Fibroblast of pulmonary artery (primary cell): ENCODE measurements around the gene PALLD.

Source experiments
- DNase-seq: peaks from one replicate; pipeline ENCODE4 v3.0.0-alpha.2; 2010; ENCODE audit warnings: low read depth
- H3K4me3 ChIP-seq: replicated peaks from 2 replicates; pipeline ENCODE4 v1.5.1; 2011; ENCODE audit warnings: low read depth, mild to moderate bottlenecking, control low read depth, low read length, moderate library complexity
- TF ChIP-seq, protein P1 (sequence below): IDR thresholded peaks from 2 replicates; pipeline ENCODE4 v1.5.1; 2011; ENCODE audit warnings: mild to moderate bottlenecking, control low read depth, low read length, inconsistent platforms; ENCODE audit errors: missing control alignments

Gene PALLD

DNA sequence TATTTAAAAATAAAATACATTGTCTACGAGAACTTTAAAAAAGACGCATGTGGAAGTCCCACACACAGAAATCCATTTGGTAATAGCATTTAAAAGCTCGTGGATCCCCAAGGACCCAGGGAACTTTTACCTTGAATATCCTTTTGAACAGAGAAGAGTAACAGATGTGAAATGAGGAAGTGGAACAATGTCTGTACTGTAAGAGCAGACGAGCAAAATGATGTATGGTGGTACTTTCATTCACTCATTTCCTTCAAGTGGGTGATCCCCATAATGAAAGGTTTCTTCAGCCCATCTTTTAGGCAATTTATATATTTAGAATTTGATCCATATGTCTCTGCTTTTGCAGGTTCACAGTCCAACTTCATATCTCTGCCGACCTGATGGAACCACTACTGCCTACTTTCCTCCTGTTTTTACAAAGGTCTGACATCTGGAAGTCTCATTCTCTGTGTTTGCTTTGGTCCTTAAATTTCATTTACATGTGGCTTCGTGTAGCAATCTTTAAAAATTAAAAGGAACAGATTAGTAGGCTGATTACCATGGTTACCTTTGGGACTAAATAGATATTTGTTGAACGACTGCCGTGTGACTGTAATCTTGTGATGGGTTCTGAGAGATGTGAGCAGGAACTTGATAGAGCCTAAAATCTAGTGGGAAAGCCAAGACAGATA, 188.4 kb downstream of the PALLD start:
- TF ChIP-seq, protein P1, sequence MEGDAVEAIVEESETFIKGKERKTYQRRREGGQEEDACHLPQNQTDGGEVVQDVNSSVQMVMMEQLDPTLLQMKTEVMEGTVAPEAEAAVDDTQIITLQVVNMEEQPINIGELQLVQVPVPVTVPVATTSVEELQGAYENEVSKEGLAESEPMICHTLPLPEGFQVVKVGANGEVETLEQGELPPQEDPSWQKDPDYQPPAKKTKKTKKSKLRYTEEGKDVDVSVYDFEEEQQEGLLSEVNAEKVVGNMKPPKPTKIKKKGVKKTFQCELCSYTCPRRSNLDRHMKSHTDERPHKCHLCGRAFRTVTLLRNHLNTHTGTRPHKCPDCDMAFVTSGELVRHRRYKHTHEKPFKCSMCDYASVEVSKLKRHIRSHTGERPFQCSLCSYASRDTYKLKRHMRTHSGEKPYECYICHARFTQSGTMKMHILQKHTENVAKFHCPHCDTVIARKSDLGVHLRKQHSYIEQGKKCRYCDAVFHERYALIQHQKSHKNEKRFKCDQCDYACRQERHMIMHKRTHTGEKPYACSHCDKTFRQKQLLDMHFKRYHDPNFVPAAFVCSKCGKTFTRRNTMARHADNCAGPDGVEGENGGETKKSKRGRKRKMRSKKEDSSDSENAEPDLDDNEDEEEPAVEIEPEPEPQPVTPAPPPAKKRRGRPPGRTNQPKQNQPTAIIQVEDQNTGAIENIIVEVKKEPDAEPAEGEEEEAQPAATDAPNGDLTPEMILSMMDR, result no peak
- no peak for DNase-seq
- H3K4me3 ChIP-seq, result no peak overlapping the region

- TF ChIP-seq, protein P1, result no peak
These were observed 191.7 kb downstream of the PALLD start for GRCh38 chr4:168688584-168688983.

GRCh38 chr4:168689791-168690190, 192.9 kb downstream of the PALLD start:
- no peak overlapping the region for H3K4me3 ChIP-seq
- DNase-seq, result no peak
- TF ChIP-seq, protein P1, result no peak

More at GRCh38 chr4:168688584-168688983, 191.7 kb downstream of the PALLD start:
- DNase-seq, result no peak
- H3K4me3 ChIP-seq, result no peak overlapping the region

GRCh38 chr4:168690199-168690598, 193.3 kb downstream of the PALLD start:
- DNase-seq, result no peak
- TF ChIP-seq, protein P1, result no peak
- no peak overlapping the region for H3K4me3 ChIP-seq

DNA sequence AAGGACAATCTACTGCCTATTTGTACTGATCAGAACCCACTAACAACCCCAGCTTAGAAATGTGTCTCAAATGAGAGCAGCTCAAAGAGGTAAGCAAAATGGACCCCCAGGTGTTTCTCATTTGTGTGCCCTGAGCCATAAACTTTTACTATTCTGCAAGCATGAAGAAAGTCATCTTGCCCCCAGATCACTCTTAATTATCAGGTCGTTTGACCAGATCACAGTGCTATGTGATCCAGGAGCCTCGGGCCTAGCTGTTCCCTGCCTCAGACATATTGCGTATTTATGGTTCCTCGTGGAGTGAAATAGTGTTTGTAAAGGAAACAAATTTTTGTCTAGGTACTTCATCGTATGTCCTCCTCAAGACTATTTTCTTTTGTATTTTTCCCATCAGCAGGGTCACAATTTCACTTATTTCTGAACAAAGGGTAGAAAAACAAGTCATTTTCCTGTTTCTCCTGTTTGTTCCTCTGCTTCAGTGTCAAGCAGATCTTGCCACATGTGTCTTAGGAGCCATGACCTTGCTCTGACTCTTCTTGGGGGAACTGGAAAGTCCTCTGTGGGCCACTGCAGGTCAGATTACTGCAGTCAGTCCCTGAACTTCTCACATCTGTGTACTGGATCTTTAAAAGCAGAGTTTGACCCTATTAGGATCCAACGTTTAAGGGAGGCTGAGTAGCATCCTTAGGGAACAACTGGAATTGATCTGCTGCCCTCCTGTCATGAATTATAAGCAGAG, 194.9 kb downstream of the PALLD start:
- TF ChIP-seq, protein P1, result no peak
- H3K4me3 ChIP-seq, result no peak overlapping the region
- DNase-seq, result no peak

- no peak overlapping the region for H3K4me3 ChIP-seq
- TF ChIP-seq, protein P1, result no peak
- DNase-seq, result no peak
These were observed 197.1 kb downstream of the PALLD start for GRCh38 chr4:168693750-168694490.
